ENCODE measurements around the gene CHURC1.

Gene CHURC1

GRCh38 chr14:64879635-64880220, 34.5 kb upstream of the CHURC1 start, which contains the start of gene SPTB:
SPTB (minus strand) TSS chr14:64879907; CDS start chr14:64823094, 56,813 bp downstream.
- no peaks in the 10 kb centered on the region for H3F3A ChIP-seq (ENCODE audit: insufficient read depth, low read length)
- peaks cover 13% of the 10 kb centered on the region for H3K4me1 ChIP-seq (ENCODE audit: insufficient read depth, low read length, severe bottlenecking)
- peak within 1 kb of the TSS; percentile 71 for H3K4me3 ChIP-seq (ENCODE audit: low read depth, low read length, poor library complexity, severe bottlenecking)
- peak within 1 kb of the TSS; percentile 43 for H3K9ac ChIP-seq (ENCODE audit: low read length)
- H3K9me3 ChIP-seq (ENCODE audit: low read length): no peaks in the 10 kb centered on the region
- TF ChIP-seq CTCF (IDR thresholded peaks at IDR 0.05; ENCODE audit: low read length): no peak
- TF ChIP-seq EZH2 (IDR thresholded peaks at IDR 0.05; ENCODE audit: borderline replicate concordance, low read length): no peak
- H3K4me2 ChIP-seq (ENCODE audit: low read length): peak within 1 kb of the TSS; percentile 98
- no peaks in the 10 kb centered on the region for H3K36me3 ChIP-seq (ENCODE audit: insufficient read depth, low read length)
- H3K79me2 ChIP-seq (ENCODE audit: insufficient read depth, low read length): no peaks in the 10 kb centered on the region
- H3K27me3 ChIP-seq (ENCODE audit: insufficient read depth, low read length): 0 out of 2 replicates have a peak, but pooled peaks cover 6% of the 10 kb centered on the region
- peak within 1 kb of the TSS; percentile 82 for H2AFZ ChIP-seq (ENCODE audit: low read length)
- H4K20me1 ChIP-seq (ENCODE audit: insufficient read depth, low read length): no peaks in the 10 kb centered on the region
- no peaks in the 10 kb centered on the region for H3K9me2 ChIP-seq (ENCODE audit: low read depth, low read length)
- H3K27ac ChIP-seq (ENCODE audit: low read depth, low read length, poor library complexity, severe bottlenecking): no peak within 1 kb of the TSS

GRCh38 chr14:64880221-64881121, 33.8 kb upstream of the CHURC1 start:
- no peaks in the 10 kb centered on the region for H4K20me1 ChIP-seq (ENCODE audit: insufficient read depth, low read length)
- H3K9ac ChIP-seq (ENCODE audit: low read length): peak overlapping the region; percentile 43
- TF ChIP-seq CTCF (IDR thresholded peaks at IDR 0.05; ENCODE audit: low read length): no peak
- TF ChIP-seq EZH2 (IDR thresholded peaks at IDR 0.05; ENCODE audit: borderline replicate concordance, low read length): no peak
- H3K36me3 ChIP-seq (ENCODE audit: insufficient read depth, low read length): no peaks in the 10 kb centered on the region
- peak overlapping the region; percentile 98 for H3K4me2 ChIP-seq (ENCODE audit: low read length)
- H3K27me3 ChIP-seq (ENCODE audit: insufficient read depth, low read length): 0 out of 2 replicates have a peak, but pooled peaks cover 6% of the 10 kb centered on the region
- H3K4me3 ChIP-seq (ENCODE audit: low read depth, low read length, poor library complexity, severe bottlenecking): peak overlapping the region; percentile 71
- peak overlapping the region; percentile 82 for H2AFZ ChIP-seq (ENCODE audit: low read length)
- H3K27ac ChIP-seq (ENCODE audit: low read depth, low read length, poor library complexity, severe bottlenecking): no peak overlapping the region
- H3K4me1 ChIP-seq (ENCODE audit: insufficient read depth, low read length, severe bottlenecking): peaks cover 13% of the 10 kb centered on the region
- H3K9me2 ChIP-seq (ENCODE audit: low read depth, low read length): no peaks in the 10 kb centered on the region
- no peaks in the 10 kb centered on the region for H3F3A ChIP-seq (ENCODE audit: insufficient read depth, low read length)
- no peaks in the 10 kb centered on the region for H3K9me3 ChIP-seq (ENCODE audit: low read length)
- no peaks in the 10 kb centered on the region for H3K79me2 ChIP-seq (ENCODE audit: insufficient read depth, low read length)

DNA sequence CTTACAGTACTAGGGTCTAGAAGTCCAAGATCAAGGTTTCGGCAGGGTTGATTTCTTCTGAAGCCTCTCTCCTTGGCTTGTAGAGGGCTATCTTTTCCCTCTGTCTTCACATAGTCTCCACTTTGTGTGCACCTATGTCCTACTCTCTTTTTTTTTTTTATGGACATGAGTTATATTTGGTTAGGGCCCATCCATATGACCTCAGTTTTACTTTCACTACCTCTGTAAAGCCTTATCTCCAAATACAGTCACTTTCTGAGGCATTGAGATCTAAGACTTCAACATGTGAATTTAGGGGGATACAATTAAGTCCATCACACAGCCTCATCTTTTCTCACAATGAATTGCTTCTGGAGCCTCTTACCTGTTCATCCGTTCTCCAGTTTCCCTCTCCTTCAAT, 28.7 kb upstream of the CHURC1 start:
- no peaks in the 10 kb centered on the region for H3K9me2 ChIP-seq (ENCODE audit: low read depth, low read length)
- no peaks in the 10 kb centered on the region for H3K36me3 ChIP-seq (ENCODE audit: insufficient read depth, low read length)
- H3K79me2 ChIP-seq (ENCODE audit: insufficient read depth, low read length): no peaks in the 10 kb centered on the region
- no peak for TF ChIP-seq EZH2 (IDR thresholded peaks at IDR 0.05; ENCODE audit: borderline replicate concordance, low read length)
- TF ChIP-seq CTCF (IDR thresholded peaks at IDR 0.05; ENCODE audit: low read length): no peak
- H4K20me1 ChIP-seq (ENCODE audit: insufficient read depth, low read length): no peaks in the 10 kb centered on the region
- no peak overlapping the region for H3K27ac ChIP-seq (ENCODE audit: low read depth, low read length, poor library complexity, severe bottlenecking)
- peaks cover 5% of the 10 kb centered on the region for H3K4me1 ChIP-seq (ENCODE audit: insufficient read depth, low read length, severe bottlenecking)
- H3K27me3 ChIP-seq (ENCODE audit: insufficient read depth, low read length): no peaks in the 10 kb centered on the region
- H3K9me3 ChIP-seq (ENCODE audit: low read length): no peaks in the 10 kb centered on the region
- no peak overlapping the region for H3K4me2 ChIP-seq (ENCODE audit: low read length)
- H3K4me3 ChIP-seq (ENCODE audit: low read depth, low read length, poor library complexity, severe bottlenecking): no peak overlapping the region
- H2AFZ ChIP-seq (ENCODE audit: low read length): no peak overlapping the region
- H3F3A ChIP-seq (ENCODE audit: insufficient read depth, low read length): no peaks in the 10 kb centered on the region
- no peak overlapping the region for H3K9ac ChIP-seq (ENCODE audit: low read length)

Measured in OCI-LY1 (cell line).